ENCODE measurements around the gene AZU1.

The AZU1 gene
- total RNA-seq: 0.04 to 0.18 reads per million in 2 experiments

GRCh38 chr19:827710-828321, at the start of gene AZU1:
AZU1 (plus strand) TSS chr19:827837; CDS start chr19:827847, 10 bp downstream.
- no peak for DNase-seq (ENCODE audit: low read depth)

GRCh38 chr19:778910-779653, 48.6 kb upstream of the AZU1 start:
- no peak for DNase-seq (ENCODE audit: low read depth)

GRCh38 chr19:780935-781334, 46.7 kb upstream of the AZU1 start:
- no peak for DNase-seq (ENCODE audit: low read depth)

GRCh38 chr19:781800-782184, 45.8 kb upstream of the AZU1 start:
- no peak for DNase-seq (ENCODE audit: low read depth)

GRCh38 chr19:782185-782877, 45.3 kb upstream of the AZU1 start:
- no peak for DNase-seq (ENCODE audit: low read depth)

GRCh38 chr19:782878-783668, 44.6 kb upstream of the AZU1 start:
- no peak for DNase-seq (ENCODE audit: low read depth)

GRCh38 chr19:784541-784940, 43.1 kb upstream of the AZU1 start:
- no peak for DNase-seq (ENCODE audit: low read depth)

GRCh38 chr19:787536-787935, 40.1 kb upstream of the AZU1 start:
- no peak for DNase-seq (ENCODE audit: low read depth)

- DNase-seq (ENCODE audit: low read depth): no peak
These were observed 39.0 kb upstream of the AZU1 start for GRCh38 chr19:788686-788982.

GRCh38 chr19:788983-789700, 38.5 kb upstream of the AZU1 start:
- no peak for DNase-seq (ENCODE audit: low read depth)

GRCh38 chr19:789701-790060, 38.0 kb upstream of the AZU1 start:
- no peak for DNase-seq (ENCODE audit: low read depth)

GRCh38 chr19:791007-791566, 36.5 kb upstream of the AZU1 start:
- no peak for DNase-seq (ENCODE audit: low read depth)

GRCh38 chr19:791567-792305, 35.9 kb upstream of the AZU1 start:
- DNase-seq (ENCODE audit: low read depth): no peak

- DNase-seq (ENCODE audit: low read depth): no peak
These were observed 35.2 kb upstream of the AZU1 start for GRCh38 chr19:792306-792885.

GRCh38 chr19:793806-794205, 33.8 kb upstream of the AZU1 start:
- no peak for DNase-seq (ENCODE audit: low read depth)

- DNase-seq (ENCODE audit: low read depth): no peak
These were observed 32.5 kb upstream of the AZU1 start for GRCh38 chr19:795073-795611.

- DNase-seq (ENCODE audit: low read depth): no peak
These were observed 31.7 kb upstream of the AZU1 start for GRCh38 chr19:795691-796581.

GRCh38 chr19:796692-797527, 30.7 kb upstream of the AZU1 start, which contains the start of gene PTBP1:
PTBP1 (plus strand) TSS chr19:797452; CDS start chr19:797498, 46 bp downstream.
- peak; percentile 99 for DNase-seq (ENCODE audit: low read depth)
